WTC11 (cell line): ENCODE data around the gene DDI2. TPM values are rescaled to one million over a fixed set of nuclear protein-coding genes. Genes with fewer than 3 reads are reported as not detected.

Experiments
- ATAC-seq: fragments of 200-7000 bp; cut with Tn5 transposase; 2 replicates; pipeline ENCODE4 v1.10.0; 2021; ENCODE audit warnings: mild to moderate bottlenecking, moderate library complexity
- CTCF ChIA-PET: fragments of 300-600 bp; sonication (Branson Sonifier 250); formaldehyde crosslinking; loops from one replicate; lab custom pipeline; 2021; ENCODE audit warnings: antibody characterized with exemption; lab: Charles Lee
- POLR2A ChIA-PET: fragments of 350-600 bp; sonication (Branson Sonifier 250); formaldehyde crosslinking; loops from one replicate; lab custom pipeline; 2021; ENCODE audit warnings: antibody characterized with exemption; lab: Charles Lee
- DNase-seq: peaks from one replicate; pipeline ENCODE4 v3.0.0; 2021; ENCODE audit warnings: low spot score
- H3K27ac Mint-ChIP-seq: 2 replicates; pipeline ENCODE4 v1.8.0; 2021; ENCODE audit warnings: mixed read lengths
- H3K27me3 Mint-ChIP-seq: 2 replicates; pipeline ENCODE4 v1.8.0; 2021; ENCODE audit warnings: low read depth, mild to moderate bottlenecking, moderate library complexity, mixed read lengths
- H3K36me3 Mint-ChIP-seq: 2 replicates; pipeline ENCODE4 v1.8.0; 2021; ENCODE audit warnings: mixed read lengths
- H3K4me1 Mint-ChIP-seq: 2 replicates; pipeline ENCODE4 v1.8.0; 2022; ENCODE audit warnings: mixed read lengths
- H3K4me3 Mint-ChIP-seq: 2 replicates; pipeline ENCODE4 v1.8.0; 2021; ENCODE audit warnings: mild to moderate bottlenecking, moderate library complexity, mixed read lengths
- H3K9me3 Mint-ChIP-seq: 2 replicates; pipeline ENCODE4 v1.8.0; 2021; ENCODE audit warnings: mixed read lengths
- ATF1 ChIP-seq: sonication (generic); formaldehyde crosslinking; IDR thresholded peaks from 2 replicates; pipeline ENCODE4 v1.8.1; 2023; ENCODE audit warnings: mild to moderate bottlenecking, moderate library complexity, missing genetic modification reagents
- CREB1 ChIP-seq: sonication (generic); formaldehyde crosslinking; IDR thresholded peaks from 2 replicates; pipeline ENCODE4 v1.8.0; 2023; ENCODE audit warnings: mild to moderate bottlenecking, missing genetic modification reagents
- FOXJ3 ChIP-seq: sonication (generic); formaldehyde crosslinking; IDR thresholded peaks from 2 replicates; pipeline ENCODE4 v1.9.0; 2021; ENCODE audit warnings: missing genetic modification reagents, mild to moderate bottlenecking, borderline replicate concordance
- FOXK1 ChIP-seq: sonication (generic); formaldehyde crosslinking; IDR thresholded peaks from 2 replicates; pipeline ENCODE4 v1.8.0; 2022; ENCODE audit warnings: mild to moderate bottlenecking, moderate library complexity, missing genetic modification reagents
- FOXP1 ChIP-seq: sonication (generic); formaldehyde crosslinking; IDR thresholded peaks from 2 replicates; pipeline ENCODE4 v1.8.0; 2022; ENCODE audit warnings: missing genetic modification reagents, mild to moderate bottlenecking, moderate library complexity, borderline replicate concordance
- GTF2I ChIP-seq: fragments of 250-450 bp; sonication (Bioruptor Pico); conservative IDR thresholded peaks from 2 replicates; pipeline ENCODE4 v1.4.0; 2021; ENCODE audit warnings: mild to moderate bottlenecking
- HMGA2 ChIP-seq: fragments of 250-450 bp; sonication (Bioruptor Pico); IDR thresholded peaks from 2 replicates; pipeline ENCODE4 v1.4.0; 2021; ENCODE audit warnings: mild to moderate bottlenecking, moderate library complexity
- JAZF1 ChIP-seq: fragments of 250-450 bp; sonication (Bioruptor Pico); IDR thresholded peaks from 2 replicates; pipeline ENCODE4 v1.9.0; 2021; ENCODE audit warnings: moderate library complexity, mild to moderate bottlenecking, inconsistent platforms
- KAT7 ChIP-seq: sonication (generic); formaldehyde crosslinking; IDR thresholded peaks from 2 replicates; pipeline ENCODE4 v1.8.1; 2023; ENCODE audit warnings: missing genetic modification reagents, mild to moderate bottlenecking, borderline replicate concordance
- MXD4 ChIP-seq: fragments of 250-450 bp; sonication (Bioruptor Pico); IDR thresholded peaks from 2 replicates; pipeline ENCODE4 v1.8.0; 2021; ENCODE audit warnings: mild to moderate bottlenecking, moderate library complexity, borderline replicate concordance
- MYBL2 ChIP-seq: sonication (generic); formaldehyde crosslinking; IDR thresholded peaks from 2 replicates; pipeline ENCODE4 v1.8.1; 2023; ENCODE audit warnings: mild to moderate bottlenecking, moderate library complexity, missing genetic modification reagents
- NFE2L1 ChIP-seq: sonication (generic); formaldehyde crosslinking; IDR thresholded peaks from 2 replicates; pipeline ENCODE4 v1.8.1; 2023; ENCODE audit warnings: missing genetic modification reagents
- NR2C2 ChIP-seq: sonication (generic); formaldehyde crosslinking; IDR thresholded peaks from 2 replicates; pipeline ENCODE4 v1.8.0; 2022; ENCODE audit warnings: mild to moderate bottlenecking, missing genetic modification reagents
- OVOL2 ChIP-seq: fragments of 250-450 bp; sonication (Bioruptor Pico); IDR thresholded peaks from 2 replicates; pipeline ENCODE4 v1.9.0; 2021; ENCODE audit warnings: mild to moderate bottlenecking, borderline replicate concordance
- SMAD4 ChIP-seq: sonication (generic); formaldehyde crosslinking; IDR thresholded peaks from 2 replicates; pipeline ENCODE4 v1.8.0; 2022; ENCODE audit warnings: mild to moderate bottlenecking, missing genetic modification reagents
- SP1 ChIP-seq: sonication (generic); formaldehyde crosslinking; conservative IDR thresholded peaks from 2 replicates; pipeline ENCODE4 v1.8.1; 2022; ENCODE audit warnings: missing genetic modification reagents
- TCF7 ChIP-seq: sonication (generic); formaldehyde crosslinking; IDR thresholded peaks from 2 replicates; pipeline ENCODE4 v1.8.0; 2022; ENCODE audit warnings: mild to moderate bottlenecking, low read depth, missing genetic modification reagents, moderate library complexity
- TEAD1 ChIP-seq: sonication (generic); formaldehyde crosslinking; IDR thresholded peaks from 2 replicates; pipeline ENCODE4 v1.8.0; 2022; ENCODE audit warnings: mild to moderate bottlenecking, missing genetic modification reagents
- TEAD4 ChIP-seq: sonication (generic); formaldehyde crosslinking; IDR thresholded peaks from 2 replicates; pipeline ENCODE4 v1.8.0; 2022; ENCODE audit warnings: mild to moderate bottlenecking, missing genetic modification reagents
- ZNF219 ChIP-seq: sonication (generic); formaldehyde crosslinking; IDR thresholded peaks from 2 replicates; pipeline ENCODE4 v1.8.0; 2023; ENCODE audit warnings: missing genetic modification reagents, mild to moderate bottlenecking, borderline replicate concordance
- ZNF263 ChIP-seq: sonication (generic); formaldehyde crosslinking; IDR thresholded peaks from 2 replicates; pipeline ENCODE4 v1.8.1; 2022; ENCODE audit warnings: low read depth, mild to moderate bottlenecking, moderate library complexity, missing genetic modification reagents
- ZNF317 ChIP-seq: sonication (generic); formaldehyde crosslinking; IDR thresholded peaks from 2 replicates; pipeline ENCODE4 v1.8.1; 2023; ENCODE audit warnings: low read depth, mild to moderate bottlenecking, moderate library complexity, missing genetic modification reagents, borderline replicate concordance
- total RNA-seq: library from RNA; stranded (reverse); gene quantifications from 3 replicates; pipeline ENCODE4 v1.2.3, GENCODE V29; 2021
- TF ChIP-seq, protein P1 (sequence below): sonication (generic); formaldehyde crosslinking; IDR thresholded peaks from 2 replicates; pipeline ENCODE4 v1.8.1; 2023; ENCODE audit warnings: mild to moderate bottlenecking, missing genetic modification reagents, moderate library complexity
- TF ChIP-seq, protein P2 (sequence below): sonication (generic); formaldehyde crosslinking; conservative IDR thresholded peaks from 2 replicates; pipeline ENCODE4 v1.8.1; 2022; ENCODE audit warnings: mild to moderate bottlenecking, missing genetic modification reagents
- TF ChIP-seq, protein P3 (sequence below): fragments of 250-450 bp; sonication (Bioruptor Pico); IDR thresholded peaks from 2 replicates; pipeline ENCODE4 v1.9.0; 2021; ENCODE audit warnings: mild to moderate bottlenecking, borderline replicate concordance
- TF ChIP-seq, protein P4 (sequence below): sonication (generic); formaldehyde crosslinking; IDR thresholded peaks from 2 replicates; pipeline ENCODE4 v1.8.1; 2022; ENCODE audit warnings: mild to moderate bottlenecking, missing genetic modification reagents, moderate library complexity, borderline replicate concordance
- TF ChIP-seq, protein P5 (sequence below): sonication (generic); formaldehyde crosslinking; IDR thresholded peaks from 2 replicates; pipeline ENCODE4 v1.8.1; 2023; ENCODE audit warnings: mild to moderate bottlenecking, moderate library complexity, missing genetic modification reagents

The DDI2 gene
- total RNA-seq, 1 experiment from 2014 or later, result 34.2 TPM

DNA sequence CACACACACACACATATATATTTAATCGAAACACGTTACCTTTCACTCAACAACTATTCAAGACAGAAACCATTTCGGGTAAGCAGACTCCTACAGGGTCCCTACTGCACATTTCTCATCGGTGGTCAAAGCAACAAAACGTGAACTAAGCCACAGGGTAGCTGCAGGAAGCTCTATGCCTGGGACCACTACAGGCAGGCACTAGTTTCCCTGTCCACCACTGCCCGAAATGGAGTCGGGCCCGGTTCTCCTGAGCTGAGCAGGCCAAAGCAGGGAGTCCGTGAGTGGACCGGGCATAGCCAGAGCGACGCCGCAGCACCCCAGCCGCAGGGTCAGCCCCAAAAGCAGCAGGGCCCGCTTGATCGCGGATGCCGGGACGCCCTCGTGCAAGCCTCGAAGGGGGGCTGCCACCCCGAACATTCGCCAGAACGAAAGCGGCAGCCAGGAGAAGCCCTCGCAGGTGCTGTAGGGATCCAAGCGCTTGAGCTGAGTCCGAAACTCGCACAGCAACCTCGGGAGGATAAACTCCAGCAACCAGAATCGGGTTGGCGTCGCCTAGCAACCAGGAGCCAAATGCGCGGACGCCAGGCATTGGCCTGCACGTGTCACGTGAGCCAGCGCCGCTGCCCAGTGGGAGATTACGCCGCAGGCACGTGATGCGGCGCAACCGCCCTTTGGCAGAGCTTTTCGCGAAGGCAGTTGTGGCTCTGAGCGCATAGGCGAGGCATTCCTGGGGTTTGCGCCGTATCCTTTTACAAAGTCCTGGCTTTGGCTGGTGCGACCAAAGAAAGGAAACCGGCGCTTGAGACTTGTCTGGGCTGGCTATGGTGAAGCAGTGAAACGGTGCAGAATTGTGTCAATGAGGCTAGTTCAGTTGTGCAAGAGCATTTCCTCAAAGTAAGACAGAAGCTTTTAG lies 13.9 kb upstream of the DDI2 start:
- DNase-seq (peak; percentile 97), ATAC-seq (peak; percentile 94)
- Mint-ChIP-seq H3K36me3 (no peaks in the 10 kb centered on the region), H3K27me3 (peaks cover 41% of the 10 kb centered on the region), H3K27ac (peak overlapping the region; percentile 31; the same call in 1 of the 2 replicates), H3K4me3 (peak overlapping the region; percentile 69), H3K4me1 (peaks cover 7% of the 10 kb centered on the region), H3K9me3 (peaks cover 8% of the 10 kb centered on the region; the same call in 1 of the 2 replicates)
- ChIA-PET POLR2A (interaction anchor here (0.6 to 1.5 kb wide), 6 partner anchors 11 to 76 kb away, joined by 3 to 7 read pairs (median 3); no protein-coding TSS in a partner anchor), CTCF (interaction anchor here (0.7 to 1.2 kb wide), 7 partner anchors 9 to 154 kb away, joined by 3 to 7 read pairs (median 3); no protein-coding TSS in a partner anchor)
- TF ChIP-seq FOXK1 (CRISPR knock-in tag) (peak; percentile 97), ZNF219 (no peak), ZNF317 (peak; percentile 82), NR2C2 (CRISPR knock-in tag) (peak; percentile 83), NFE2L1 (CRISPR knock-in tag) (peak; percentile 98), GTF2I (no peak), TEAD4 (peak; percentile 78; the same call in 1 of the 2 replicates), OVOL2 (no peak), TCF7 (CRISPR knock-in tag) (peak; percentile 97), HMGA2 (CRISPR knock-in tag) (no peak), MYBL2 (peak; percentile 97), CREB1 (CRISPR knock-in tag) (peak; percentile 98), TEAD1 (peak; percentile 99), ZNF263 (CRISPR knock-in tag) (peak; percentile 73), JAZF1 (CRISPR knock-in tag) (no peak), KAT7 (CRISPR knock-in tag) (peak; percentile 96), SMAD4 (CRISPR knock-in tag) (peak; percentile 84; the same call in 1 of the 2 replicates), FOXJ3 (peak; percentile 81; the same call in 1 of the 2 replicates), SP1 (peak; percentile 91), MXD4 (CRISPR knock-in tag) (no peak), ATF1 (peak; percentile 98), FOXP1 (CRISPR knock-in tag) (peak; percentile 100)
- TF ChIP-seq, protein P1, sequence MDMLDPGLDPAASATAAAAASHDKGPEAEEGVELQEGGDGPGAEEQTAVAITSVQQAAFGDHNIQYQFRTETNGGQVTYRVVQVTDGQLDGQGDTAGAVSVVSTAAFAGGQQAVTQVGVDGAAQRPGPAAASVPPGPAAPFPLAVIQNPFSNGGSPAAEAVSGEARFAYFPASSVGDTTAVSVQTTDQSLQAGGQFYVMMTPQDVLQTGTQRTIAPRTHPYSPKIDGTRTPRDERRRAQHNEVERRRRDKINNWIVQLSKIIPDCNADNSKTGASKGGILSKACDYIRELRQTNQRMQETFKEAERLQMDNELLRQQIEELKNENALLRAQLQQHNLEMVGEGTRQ, result peak; percentile 100
- TF ChIP-seq, protein P2, sequence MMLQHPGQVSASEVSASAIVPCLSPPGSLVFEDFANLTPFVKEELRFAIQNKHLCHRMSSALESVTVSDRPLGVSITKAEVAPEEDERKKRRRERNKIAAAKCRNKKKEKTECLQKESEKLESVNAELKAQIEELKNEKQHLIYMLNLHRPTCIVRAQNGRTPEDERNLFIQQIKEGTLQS (CRISPR knock-in tag), result peak; percentile 78
- TF ChIP-seq, protein P3, sequence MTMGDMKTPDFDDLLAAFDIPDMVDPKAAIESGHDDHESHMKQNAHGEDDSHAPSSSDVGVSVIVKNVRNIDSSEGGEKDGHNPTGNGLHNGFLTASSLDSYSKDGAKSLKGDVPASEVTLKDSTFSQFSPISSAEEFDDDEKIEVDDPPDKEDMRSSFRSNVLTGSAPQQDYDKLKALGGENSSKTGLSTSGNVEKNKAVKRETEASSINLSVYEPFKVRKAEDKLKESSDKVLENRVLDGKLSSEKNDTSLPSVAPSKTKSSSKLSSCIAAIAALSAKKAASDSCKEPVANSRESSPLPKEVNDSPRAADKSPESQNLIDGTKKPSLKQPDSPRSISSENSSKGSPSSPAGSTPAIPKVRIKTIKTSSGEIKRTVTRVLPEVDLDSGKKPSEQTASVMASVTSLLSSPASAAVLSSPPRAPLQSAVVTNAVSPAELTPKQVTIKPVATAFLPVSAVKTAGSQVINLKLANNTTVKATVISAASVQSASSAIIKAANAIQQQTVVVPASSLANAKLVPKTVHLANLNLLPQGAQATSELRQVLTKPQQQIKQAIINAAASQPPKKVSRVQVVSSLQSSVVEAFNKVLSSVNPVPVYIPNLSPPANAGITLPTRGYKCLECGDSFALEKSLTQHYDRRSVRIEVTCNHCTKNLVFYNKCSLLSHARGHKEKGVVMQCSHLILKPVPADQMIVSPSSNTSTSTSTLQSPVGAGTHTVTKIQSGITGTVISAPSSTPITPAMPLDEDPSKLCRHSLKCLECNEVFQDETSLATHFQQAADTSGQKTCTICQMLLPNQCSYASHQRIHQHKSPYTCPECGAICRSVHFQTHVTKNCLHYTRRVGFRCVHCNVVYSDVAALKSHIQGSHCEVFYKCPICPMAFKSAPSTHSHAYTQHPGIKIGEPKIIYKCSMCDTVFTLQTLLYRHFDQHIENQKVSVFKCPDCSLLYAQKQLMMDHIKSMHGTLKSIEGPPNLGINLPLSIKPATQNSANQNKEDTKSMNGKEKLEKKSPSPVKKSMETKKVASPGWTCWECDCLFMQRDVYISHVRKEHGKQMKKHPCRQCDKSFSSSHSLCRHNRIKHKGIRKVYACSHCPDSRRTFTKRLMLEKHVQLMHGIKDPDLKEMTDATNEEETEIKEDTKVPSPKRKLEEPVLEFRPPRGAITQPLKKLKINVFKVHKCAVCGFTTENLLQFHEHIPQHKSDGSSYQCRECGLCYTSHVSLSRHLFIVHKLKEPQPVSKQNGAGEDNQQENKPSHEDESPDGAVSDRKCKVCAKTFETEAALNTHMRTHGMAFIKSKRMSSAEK (CRISPR knock-in tag), result no peak
- TF ChIP-seq, protein P4, sequence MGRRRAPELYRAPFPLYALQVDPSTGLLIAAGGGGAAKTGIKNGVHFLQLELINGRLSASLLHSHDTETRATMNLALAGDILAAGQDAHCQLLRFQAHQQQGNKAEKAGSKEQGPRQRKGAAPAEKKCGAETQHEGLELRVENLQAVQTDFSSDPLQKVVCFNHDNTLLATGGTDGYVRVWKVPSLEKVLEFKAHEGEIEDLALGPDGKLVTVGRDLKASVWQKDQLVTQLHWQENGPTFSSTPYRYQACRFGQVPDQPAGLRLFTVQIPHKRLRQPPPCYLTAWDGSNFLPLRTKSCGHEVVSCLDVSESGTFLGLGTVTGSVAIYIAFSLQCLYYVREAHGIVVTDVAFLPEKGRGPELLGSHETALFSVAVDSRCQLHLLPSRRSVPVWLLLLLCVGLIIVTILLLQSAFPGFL, result peak; percentile 94
- TF ChIP-seq, protein P5, sequence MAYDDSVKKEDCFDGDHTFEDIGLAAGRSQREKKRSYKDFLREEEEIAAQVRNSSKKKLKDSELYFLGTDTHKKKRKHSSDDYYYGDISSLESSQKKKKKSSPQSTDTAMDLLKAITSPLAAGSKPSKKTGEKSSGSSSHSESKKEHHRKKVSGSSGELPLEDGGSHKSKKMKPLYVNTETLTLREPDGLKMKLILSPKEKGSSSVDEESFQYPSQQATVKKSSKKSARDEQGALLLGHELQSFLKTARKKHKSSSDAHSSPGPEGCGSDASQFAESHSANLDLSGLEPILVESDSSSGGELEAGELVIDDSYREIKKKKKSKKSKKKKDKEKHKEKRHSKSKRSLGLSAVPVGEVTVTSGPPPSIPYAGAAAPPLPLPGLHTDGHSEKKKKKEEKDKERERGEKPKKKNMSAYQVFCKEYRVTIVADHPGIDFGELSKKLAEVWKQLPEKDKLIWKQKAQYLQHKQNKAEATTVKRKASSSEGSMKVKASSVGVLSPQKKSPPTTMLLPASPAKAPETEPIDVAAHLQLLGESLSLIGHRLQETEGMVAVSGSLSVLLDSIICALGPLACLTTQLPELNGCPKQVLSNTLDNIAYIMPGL (CRISPR knock-in tag), result peak; percentile 67; the same call in 1 of the 2 replicates
